ENCODE measurements around the gene FAF1. TPM values are rescaled to one million over a fixed set of nuclear protein-coding genes. Genes with fewer than 3 reads are reported as not detected.

FAF1 gene
- polyA plus RNA-seq, 1 of the 3 experiments (the other 2 are of a cell fraction) = 8.7 TPM

DNA sequence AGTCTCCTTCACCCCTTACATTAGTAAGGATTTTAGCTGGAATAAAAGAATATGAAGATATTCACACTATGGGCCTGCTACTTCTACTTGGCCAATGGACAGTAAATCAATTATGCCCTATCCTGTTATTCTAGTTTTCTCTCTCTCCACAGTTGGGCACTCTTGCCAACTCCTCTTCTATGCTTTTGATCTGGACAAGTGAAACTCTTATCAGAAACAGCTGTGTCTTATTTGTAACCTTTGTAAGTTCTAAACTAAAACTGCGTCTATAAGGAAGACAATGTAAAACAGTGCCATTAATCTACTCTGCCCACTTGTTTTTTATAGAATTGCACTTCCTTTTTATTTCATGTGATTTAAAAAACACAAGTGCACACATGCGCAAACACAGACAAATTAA, 292.8 kb downstream of the FAF1 start:
- 85% methylated on average over 2 of the region's 2 CpGs for WGBS (ENCODE audit: low lambda C conversion rate)
- H3K4me1 ChIP-seq (ENCODE audit: control insufficient read depth in 1 of 2, insufficient read depth in 2 of 2, low read depth in 1 of 2, low read length in 1 of 2) = peaks cover 0 to 22% of the 10 kb centered on the region in 2 experiments; a peak in 3 of 4 replicates
- H3K9ac ChIP-seq = no peak overlapping the region
- peak; percentile 25; the same call in 1 of the 2 replicates for TF ChIP-seq TCF12 (IDR thresholded peaks at IDR 0.05)
- TF ChIP-seq NRF1 (IDR thresholded peaks at IDR 0.05; ENCODE audit: low read depth, low read length) = no peak
- H3K36me3 ChIP-seq (replicated peaks in 1 of 2; ENCODE audit: control insufficient read depth in 1 of 2, insufficient read depth in 2 of 2, low read length in 1 of 2) = no peaks in the 10 kb centered on the region
- no peak overlapping the region for H3K4me3 ChIP-seq (ENCODE audit: low read depth in 2 of 2, low read length in 1 of 2)
- no peaks in the 10 kb centered on the region for H3K9me3 ChIP-seq
- H2AFZ ChIP-seq (ENCODE audit: low read depth) = no peak overlapping the region
- peak overlapping the region; percentile 34; the same call in 1 of the 2 replicates for H3K4me2 ChIP-seq
- no peak for DNase-seq
- POLR2A ChIA-PET = no interaction called here
- no peaks in the 10 kb centered on the region for H3K9me2 ChIP-seq
- peaks cover 3% of the 10 kb centered on the region for H3F3A ChIP-seq (replicated peaks; ENCODE audit: insufficient read depth)
- H3K79me2 ChIP-seq (ENCODE audit: insufficient read depth) = no peaks in the 10 kb centered on the region
- CTCF ChIA-PET = interaction anchor here (1.2 kb wide), 1 partner anchor 38 kb away, joined by 4 read pairs; no protein-coding TSS in a partner anchor
- H3K27ac ChIP-seq (ENCODE audit: low read depth in 2 of 2, low read length in 1 of 2) = peak overlapping the region; percentile 17 to 23; a peak in 2 of 4 replicates
- no peaks in the 10 kb centered on the region for H3K27me3 ChIP-seq (ENCODE audit: insufficient read depth)
- H4K20me1 ChIP-seq (ENCODE audit: insufficient read depth) = no peaks in the 10 kb centered on the region

DNA sequence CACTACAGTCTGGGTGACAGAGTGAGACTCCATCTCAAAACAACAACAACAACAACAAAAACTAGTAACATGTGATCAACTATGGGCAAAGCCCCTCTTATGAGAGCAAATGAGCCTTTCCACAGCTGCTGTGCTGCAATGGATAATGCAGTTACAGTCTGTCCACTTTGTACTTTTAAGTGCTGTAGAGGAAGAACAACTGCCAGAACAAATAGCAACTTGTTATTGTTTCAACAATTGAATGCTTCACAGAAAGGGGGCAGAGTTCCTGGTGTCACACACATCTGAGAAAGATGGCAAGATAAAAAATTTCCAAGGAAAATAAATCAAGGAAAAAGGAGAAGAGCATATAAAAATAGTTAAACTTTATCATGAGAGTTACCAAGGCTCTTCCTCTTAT, 293.2 kb downstream of the FAF1 start:
- peaks cover 3% of the 10 kb centered on the region for H3F3A ChIP-seq (replicated peaks; ENCODE audit: insufficient read depth)
- H3K9me2 ChIP-seq = no peaks in the 10 kb centered on the region
- H3K9me3 ChIP-seq = no peaks in the 10 kb centered on the region
- TF ChIP-seq, protein P1, sequence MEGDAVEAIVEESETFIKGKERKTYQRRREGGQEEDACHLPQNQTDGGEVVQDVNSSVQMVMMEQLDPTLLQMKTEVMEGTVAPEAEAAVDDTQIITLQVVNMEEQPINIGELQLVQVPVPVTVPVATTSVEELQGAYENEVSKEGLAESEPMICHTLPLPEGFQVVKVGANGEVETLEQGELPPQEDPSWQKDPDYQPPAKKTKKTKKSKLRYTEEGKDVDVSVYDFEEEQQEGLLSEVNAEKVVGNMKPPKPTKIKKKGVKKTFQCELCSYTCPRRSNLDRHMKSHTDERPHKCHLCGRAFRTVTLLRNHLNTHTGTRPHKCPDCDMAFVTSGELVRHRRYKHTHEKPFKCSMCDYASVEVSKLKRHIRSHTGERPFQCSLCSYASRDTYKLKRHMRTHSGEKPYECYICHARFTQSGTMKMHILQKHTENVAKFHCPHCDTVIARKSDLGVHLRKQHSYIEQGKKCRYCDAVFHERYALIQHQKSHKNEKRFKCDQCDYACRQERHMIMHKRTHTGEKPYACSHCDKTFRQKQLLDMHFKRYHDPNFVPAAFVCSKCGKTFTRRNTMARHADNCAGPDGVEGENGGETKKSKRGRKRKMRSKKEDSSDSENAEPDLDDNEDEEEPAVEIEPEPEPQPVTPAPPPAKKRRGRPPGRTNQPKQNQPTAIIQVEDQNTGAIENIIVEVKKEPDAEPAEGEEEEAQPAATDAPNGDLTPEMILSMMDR (IDR thresholded peaks at IDR 0.05) = peak; percentile 25; the same call in 1 of the 2 replicates
- TF ChIP-seq MXI1 (IDR thresholded peaks at IDR 0.05; ENCODE audit: low read depth, low read length) (no peak), SIN3A (IDR thresholded peaks at IDR 0.05; ENCODE audit: borderline replicate concordance, low read depth, low read length) (no peak), TEAD4 (IDR thresholded peaks at IDR 0.05; ENCODE audit: borderline replicate concordance, insufficient read depth) (no peak), CHD2 (IDR thresholded peaks at IDR 0.05; ENCODE audit: low read length, partially characterized antibody) (no peak)
- TF ChIP-seq, protein P2, sequence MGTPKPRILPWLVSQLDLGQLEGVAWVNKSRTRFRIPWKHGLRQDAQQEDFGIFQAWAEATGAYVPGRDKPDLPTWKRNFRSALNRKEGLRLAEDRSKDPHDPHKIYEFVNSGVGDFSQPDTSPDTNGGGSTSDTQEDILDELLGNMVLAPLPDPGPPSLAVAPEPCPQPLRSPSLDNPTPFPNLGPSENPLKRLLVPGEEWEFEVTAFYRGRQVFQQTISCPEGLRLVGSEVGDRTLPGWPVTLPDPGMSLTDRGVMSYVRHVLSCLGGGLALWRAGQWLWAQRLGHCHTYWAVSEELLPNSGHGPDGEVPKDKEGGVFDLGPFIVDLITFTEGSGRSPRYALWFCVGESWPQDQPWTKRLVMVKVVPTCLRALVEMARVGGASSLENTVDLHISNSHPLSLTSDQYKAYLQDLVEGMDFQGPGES (IDR thresholded peaks at IDR 0.05; ENCODE audit: low read depth, low read length) = no peak
- TF ChIP-seq, protein P3, sequence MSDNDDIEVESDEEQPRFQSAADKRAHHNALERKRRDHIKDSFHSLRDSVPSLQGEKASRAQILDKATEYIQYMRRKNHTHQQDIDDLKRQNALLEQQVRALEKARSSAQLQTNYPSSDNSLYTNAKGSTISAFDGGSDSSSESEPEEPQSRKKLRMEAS (IDR thresholded peaks at IDR 0.05; ENCODE audit: low read depth) = no peak
- H3K27ac ChIP-seq (ENCODE audit: low read depth in 2 of 2, low read length in 1 of 2) = peak overlapping the region; percentile 17 to 23; a peak in 2 of 4 replicates
- no peaks in the 10 kb centered on the region for H4K20me1 ChIP-seq (ENCODE audit: insufficient read depth)
- H3K36me3 ChIP-seq (replicated peaks in 1 of 2; ENCODE audit: control insufficient read depth in 1 of 2, insufficient read depth in 2 of 2, low read length in 1 of 2) = no peaks in the 10 kb centered on the region
- no peak overlapping the region for H3K4me3 ChIP-seq (ENCODE audit: low read depth in 2 of 2, low read length in 1 of 2)
- H3K27me3 ChIP-seq (ENCODE audit: insufficient read depth) = no peaks in the 10 kb centered on the region
- peak overlapping the region; percentile 34; the same call in 1 of the 2 replicates for H3K4me2 ChIP-seq
- no peaks in the 10 kb centered on the region for H3K79me2 ChIP-seq (ENCODE audit: insufficient read depth)
- no peak for DNase-seq
- H3K9ac ChIP-seq = no peak overlapping the region
- no peak overlapping the region for H2AFZ ChIP-seq (ENCODE audit: low read depth)
- peaks cover 0 to 22% of the 10 kb centered on the region in 2 experiments; a peak in 3 of 4 replicates for H3K4me1 ChIP-seq (ENCODE audit: control insufficient read depth in 1 of 2, insufficient read depth in 2 of 2, low read depth in 1 of 2, low read length in 1 of 2)
- ChIA-PET POLR2A (no interaction called here), CTCF (interaction anchor here (1.2 kb wide), 1 partner anchor 39 kb away, joined by 4 read pairs; no protein-coding TSS in a partner anchor)
